HepG2 (cell line): ENCODE data around the gene CD14. TPM values are rescaled to one million over a fixed set of nuclear protein-coding genes. Genes with fewer than 3 reads are reported as not detected.

ENCODE experiments used
- ATAC-seq: fragments of 200-7000 bp; cut with Tn5 transposase; 3 replicates; pipeline ENCODE4 v1.9.1; 2020; ENCODE audit warnings: mild to moderate bottlenecking, moderate library complexity
- BruUV-seq: library from RNA; stranded (reverse); fragments of 400-500 nt; replicated peaks from 2 replicates; lab custom pipeline; 2021; lab: Mats Ljungman, UMichigan
- CTCF ChIA-PET: fragments of 300-600 bp; formaldehyde crosslinking; extraction: SDS; loops from one replicate; lab custom pipeline; 2021; ENCODE audit warnings: low total read pairs, inconsistent platforms, low intra/inter-chr PET ratio; lab: Yijun Ruan, JAX
- POLR2A ChIA-PET: fragments of 350-600 bp; sonication (Branson Sonifier 250); formaldehyde crosslinking; loops from one replicate; lab custom pipeline; 2020; ENCODE audit warnings: antibody characterized with exemption, inconsistent platforms; lab: Yijun Ruan, JAX
- DNase-seq: peaks from one replicate; pipeline ENCODE4 v3.0.0-alpha.2; 2015; ENCODE audit warnings: low spot score
- FAIRE-seq: peaks from 3 replicates; lab custom pipeline; 2011; peaks lifted over from hg19 to GRCh38; lab: Jason Lieb, UNC
- H2AFZ ChIP-seq: one replicate; pipeline ENCODE4 v1.6.1; 2011; ENCODE audit warnings: low read length, inconsistent platforms
- H3K27ac ChIP-seq: fragments of 300-600 bp; 3 replicates; pipeline ENCODE4 v1.8.0; 2011; ENCODE audit warnings: mixed run types, mild to moderate bottlenecking, mixed read lengths, low read length, inconsistent platforms; ENCODE audit not compliant: insufficient read depth; ENCODE audit errors: extremely low read length
- H3K27me3 ChIP-seq, 2 experiments: fragments of 200-600 bp in 1 of 2; 2 replicates in 1 of 2; 3 replicates in 1 of 2; pipeline versions ENCODE4 v1.6.0 to v1.8.0; 2011; ENCODE audit warnings: low read length in 2 of 2, mild to moderate bottlenecking in 2 of 2, moderate library complexity in 2 of 2, inconsistent platforms in 1 of 2; ENCODE audit not compliant: insufficient read depth in 2 of 2, control insufficient read depth in 1 of 2
- H3K36me3 ChIP-seq, 2 experiments: fragments of 200-600 bp in 1 of 2; replicated peaks in 1 of 2; 2 replicates in 1 of 2; 3 replicates in 1 of 2; pipeline versions ENCODE4 v1.5.1 to v1.8.0; 2011; ENCODE audit warnings: low read length in 2 of 2, inconsistent platforms in 1 of 2; ENCODE audit not compliant: insufficient read depth in 2 of 2, control insufficient read depth in 1 of 2
- H3K4me1 ChIP-seq: 2 replicates; pipeline ENCODE4 v1.5.1; 2012; ENCODE audit warnings: low read length, inconsistent platforms; ENCODE audit not compliant: insufficient read depth
- H3K4me2 ChIP-seq: 2 replicates; pipeline ENCODE4 v1.6.0; 2011; ENCODE audit warnings: low read depth, low read length, inconsistent platforms
- H3K4me3 ChIP-seq, 3 experiments: fragments of 200-600 bp in 1 of 3; sonication (generic), shearing (Covaris generic) in 1 of 3; replicated peaks in 1 of 3; 2 replicates each; pipeline ENCODE4 v1.5.1; 2011 to 2016; ENCODE audit warnings: low read length in 3 of 3, inconsistent platforms in 2 of 3, low read depth in 2 of 3, mild to moderate bottlenecking in 2 of 3, control low read depth in 1 of 3, mixed read lengths in 1 of 3; ENCODE audit not compliant: insufficient read depth in 1 of 3
- H3K79me2 ChIP-seq: one replicate; pipeline ENCODE4 v1.6.1; 2011; ENCODE audit warnings: low read length, inconsistent platforms; ENCODE audit not compliant: insufficient read depth
- H3K9ac ChIP-seq: 2 replicates; pipeline ENCODE4 v1.6.0; 2011; ENCODE audit warnings: mild to moderate bottlenecking, low read depth, low read length, inconsistent platforms; ENCODE audit not compliant: insufficient read depth
- H3K9me3 ChIP-seq: 2 replicates; pipeline ENCODE4 v1.5.1; 2012; ENCODE audit warnings: mild to moderate bottlenecking, low read length
- H4K20me1 ChIP-seq: 2 replicates; pipeline ENCODE4 v1.6.0; 2011; ENCODE audit warnings: inconsistent platforms, mild to moderate bottlenecking, low read length, moderate library complexity; ENCODE audit not compliant: insufficient read depth
- AKAP8 ChIP-seq: sonication (generic); formaldehyde crosslinking; IDR thresholded peaks from 2 replicates; pipeline ENCODE4 v1.5.1; 2020; ENCODE audit warnings: mild to moderate bottlenecking, missing genetic modification reagents
- ATRX ChIP-seq: sonication (generic); formaldehyde crosslinking; IDR thresholded peaks from 2 replicates; pipeline ENCODE4 v1.4.0; 2020; ENCODE audit warnings: missing genetic modification reagents, borderline replicate concordance
- DNMT3B ChIP-seq: conservative IDR thresholded peaks from 2 replicates; pipeline ENCODE4 v1.6.1; 2016; ENCODE audit warnings: missing biosample characterization, control low read depth
- FOXK1 ChIP-seq: sonication (generic); formaldehyde crosslinking; IDR thresholded peaks from 2 replicates; pipeline ENCODE4 v1.4.0; 2020; ENCODE audit warnings: low read depth, missing genetic modification reagents, borderline replicate concordance
- JUNB ChIP-seq: sonication (generic); formaldehyde crosslinking; IDR thresholded peaks from 2 replicates; pipeline ENCODE4 v1.8.0; 2022; ENCODE audit warnings: missing genetic modification reagents, mild to moderate bottlenecking, borderline replicate concordance
- PHF5A ChIP-seq: IDR thresholded peaks from one replicate; pipeline ENCODE4 v1.6.1; 2018; ENCODE audit warnings: low read depth, missing genetic modification reagents; ENCODE audit not compliant: unreplicated experiment
- RAD51 ChIP-seq: fragments of 450-650 bp; IDR thresholded peaks from 2 replicates; pipeline ENCODE4 v1.6.1; 2016; ENCODE audit warnings: borderline replicate concordance
- ZFP82 ChIP-seq: sonication (generic); formaldehyde crosslinking; IDR thresholded peaks from 2 replicates; pipeline ENCODE4 v1.5.1; 2020; ENCODE audit warnings: mild to moderate bottlenecking, missing genetic modification reagents, borderline replicate concordance
- ZNF574 ChIP-seq: sonication (generic); formaldehyde crosslinking; IDR thresholded peaks from 2 replicates; pipeline ENCODE4 v1.4.0; 2020; ENCODE audit warnings: missing genetic modification reagents
- ZNF576 ChIP-seq: sonication (generic); formaldehyde crosslinking; IDR thresholded peaks from 2 replicates; pipeline ENCODE4 v1.4.0; 2020; ENCODE audit warnings: mild to moderate bottlenecking, missing genetic modification reagents
- ZNF644 ChIP-seq: IDR thresholded peaks from 2 replicates; pipeline ENCODE4 v1.6.1; 2016; ENCODE audit warnings: low read depth
- WGBS: methylation state at CpG from one replicate; pipeline ENCODE4 v1.1.6; 2017; ENCODE audit warnings: low lambda C conversion rate; 5-methylcytosine and 5-hydroxymethylcytosine counted together
- in situ Hi-C: cut with HindIII; loops from 2 replicates; pipeline ENCODE4 v1.10.0; 2017; ENCODE audit warnings: low pct_unique_long_range_greater_than_20kb; ENCODE audit not compliant: extremely low pct_ligation_motif_present
- intact Hi-C: fragments of 100-400 bp; cut with micrococcal nuclease; formaldehyde crosslinking; loops from one replicate; pipeline ENCODE4 v1.10.0; 2022; ENCODE audit not compliant: unreplicated experiment
- polyA plus RNA-seq, 8 experiments: library from polyadenylated mRNA; depleted of rRNA in 3 of 8; stranded (reverse) in 7 of 8; unstranded in 1 of 8; fragments of >200 nt; fragmentation: Illumina TruSeq in 4 of 8; extraction: Trizol in 4 of 8; gene quantifications; 2 replicates each; pipeline versions ENCODE4 v1.2.1 to v1.2.3, GENCODE V29; 2011 to 2016; ENCODE audit warnings: low read depth in 4 of 8, missing spikeins in 1 of 8, mixed read lengths in 1 of 8; ENCODE audit not compliant: insufficient read depth in 1 of 8
- total RNA-seq, 5 experiments: library from RNA; depleted of rRNA; stranded (reverse); fragments of >200 nt; fragmentation: Illumina TruSeq; extraction: Trizol; gene quantifications; 2 replicates each; pipeline ENCODE4 v1.2.3, GENCODE V29; 2016; ENCODE audit warnings: low read depth in 1 of 5
- TF ChIP-seq, protein P1 (sequence below): sonication (generic); formaldehyde crosslinking; IDR thresholded peaks from 2 replicates; pipeline ENCODE4 v1.4.0; 2020; ENCODE audit warnings: mild to moderate bottlenecking, missing genetic modification reagents

CD14 gene
- total and polyA plus RNA-seq, 2 of the 13 experiments (the other 11 are each of a cell fraction or from before 2014, with no cell fraction given), result 1.7 to 4.7 TPM

DNA sequence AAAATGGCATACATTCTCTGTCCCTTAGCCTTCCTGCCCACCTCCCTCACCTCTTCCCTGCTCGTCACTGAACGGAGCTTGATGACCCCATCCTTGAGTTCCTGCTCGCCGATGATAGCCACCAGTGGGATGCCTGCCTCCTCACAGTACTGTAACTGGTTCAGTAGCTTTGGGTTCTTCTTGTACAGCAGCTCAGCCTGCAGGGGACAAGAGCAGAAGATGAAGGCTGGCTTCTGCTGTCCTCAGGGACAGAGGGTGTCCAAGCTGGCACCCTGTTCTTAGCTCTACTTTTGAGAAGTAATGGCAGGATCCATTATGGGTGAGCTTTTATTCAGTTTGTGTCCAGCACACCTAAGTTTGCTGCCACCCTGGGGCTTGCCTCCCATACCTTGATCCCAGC lies 41.7 kb upstream of the CD14 start:
- H3K4me2 ChIP-seq, result no peak overlapping the region
- POLR2A ChIA-PET, result interaction anchor here (0.9 to 1.2 kb wide), 2 partner anchors 16 to 26 kb away, joined by 4 read pairs; partner anchors contain the start of genes HARS1, HARS2 and ZMAT2
- TF ChIP-seq, protein P1, sequence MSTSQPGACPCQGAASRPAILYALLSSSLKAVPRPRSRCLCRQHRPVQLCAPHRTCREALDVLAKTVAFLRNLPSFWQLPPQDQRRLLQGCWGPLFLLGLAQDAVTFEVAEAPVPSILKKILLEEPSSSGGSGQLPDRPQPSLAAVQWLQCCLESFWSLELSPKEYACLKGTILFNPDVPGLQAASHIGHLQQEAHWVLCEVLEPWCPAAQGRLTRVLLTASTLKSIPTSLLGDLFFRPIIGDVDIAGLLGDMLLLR, result no peak
- peak; percentile 55; the same call in 1 of the 2 replicates for TF ChIP-seq AKAP8
- TF ChIP-seq, all 625 proteins: peak for 1
- DNase-seq (no peak), FAIRE-seq (no peak), ATAC-seq (no peak)
- Histone ChIP-seq H3K36me3 (peaks cover 29 to 56% of the 10 kb centered on the region in 2 experiments; a peak in 4 of 5 replicates), H3K4me3 (no peak overlapping the region), H3K9me3 (no peaks in the 10 kb centered on the region), H3K79me2 (no peaks in the 10 kb centered on the region), H3K27ac (no peak overlapping the region), H3K9ac (no peak overlapping the region), H2AFZ (no peak overlapping the region), H3K27me3 (no peaks in the 10 kb centered on the region), H4K20me1 (no peaks in the 10 kb centered on the region), H3K4me1 (no peaks in the 10 kb centered on the region)
- BruUV-seq, result no TSS peak
- 96% methylated on average over 4 of the region's 4 CpGs for WGBS
- CTCF ChIA-PET, result no interaction called here
- intact Hi-C loops, result no loop called here
- in situ Hi-C loops, result no loop called here

DNA sequence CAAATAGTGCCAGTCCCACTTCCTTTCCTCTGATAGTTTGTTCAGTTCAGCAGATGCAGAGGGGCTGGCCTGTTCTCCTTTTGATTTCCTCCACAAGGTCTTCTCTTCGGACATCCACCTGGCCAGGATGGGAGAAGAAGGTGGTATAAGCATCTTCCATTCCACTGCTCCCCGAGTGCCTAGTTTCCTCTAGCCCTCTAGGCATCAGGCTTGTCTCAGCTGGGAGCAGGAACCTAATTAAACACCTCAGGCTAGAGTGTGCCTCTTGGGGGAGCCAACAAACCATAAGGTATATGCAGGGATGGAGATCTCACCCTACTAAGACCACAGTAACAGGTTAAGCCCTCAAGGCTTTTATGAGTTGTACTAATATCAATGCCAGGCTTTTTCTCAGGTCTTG lies 41.2 kb upstream of the CD14 start:
- TF ChIP-seq ZNF644 (no peak), ZNF574 (no peak), PHF5A (CRISPR knock-in tag) (no peak), ATRX (CRISPR knock-in tag) (no peak), JUNB (CRISPR knock-in tag) (no peak), ZFP82 (no peak), DNMT3B (CRISPR knock-in tag) (no peak), ZNF576 (no peak), RAD51 (no peak), FOXK1 (no peak)
- 91% methylated on average over 2 of the region's 2 CpGs for WGBS
- no peak overlapping the region for H3K9ac ChIP-seq
- H2AFZ ChIP-seq, result no peak overlapping the region
- ChIA-PET CTCF (no interaction called here), POLR2A (no interaction called here)
- H4K20me1 ChIP-seq, result no peaks in the 10 kb centered on the region
- H3K79me2 ChIP-seq, result no peaks in the 10 kb centered on the region
- peak; percentile 21 for ATAC-seq
- in situ Hi-C loops (no loop called here), intact Hi-C loops (no loop called here)
- H3K9me3 ChIP-seq, result no peaks in the 10 kb centered on the region
- BruUV-seq, result no TSS peak
- no peak overlapping the region for H3K4me3 ChIP-seq
- no peak overlapping the region for H3K27ac ChIP-seq
- H3K36me3 ChIP-seq, result peaks cover 27 to 56% of the 10 kb centered on the region in 2 experiments; a peak in 4 of 5 replicates
- no peak for DNase-seq
- no peak overlapping the region for H3K4me2 ChIP-seq
- FAIRE-seq, result no peak
- H3K4me1 ChIP-seq, result no peaks in the 10 kb centered on the region
- H3K27me3 ChIP-seq, result no peaks in the 10 kb centered on the region
